ENCODE results near the gene DERL3.

The DERL3 gene

DNA sequence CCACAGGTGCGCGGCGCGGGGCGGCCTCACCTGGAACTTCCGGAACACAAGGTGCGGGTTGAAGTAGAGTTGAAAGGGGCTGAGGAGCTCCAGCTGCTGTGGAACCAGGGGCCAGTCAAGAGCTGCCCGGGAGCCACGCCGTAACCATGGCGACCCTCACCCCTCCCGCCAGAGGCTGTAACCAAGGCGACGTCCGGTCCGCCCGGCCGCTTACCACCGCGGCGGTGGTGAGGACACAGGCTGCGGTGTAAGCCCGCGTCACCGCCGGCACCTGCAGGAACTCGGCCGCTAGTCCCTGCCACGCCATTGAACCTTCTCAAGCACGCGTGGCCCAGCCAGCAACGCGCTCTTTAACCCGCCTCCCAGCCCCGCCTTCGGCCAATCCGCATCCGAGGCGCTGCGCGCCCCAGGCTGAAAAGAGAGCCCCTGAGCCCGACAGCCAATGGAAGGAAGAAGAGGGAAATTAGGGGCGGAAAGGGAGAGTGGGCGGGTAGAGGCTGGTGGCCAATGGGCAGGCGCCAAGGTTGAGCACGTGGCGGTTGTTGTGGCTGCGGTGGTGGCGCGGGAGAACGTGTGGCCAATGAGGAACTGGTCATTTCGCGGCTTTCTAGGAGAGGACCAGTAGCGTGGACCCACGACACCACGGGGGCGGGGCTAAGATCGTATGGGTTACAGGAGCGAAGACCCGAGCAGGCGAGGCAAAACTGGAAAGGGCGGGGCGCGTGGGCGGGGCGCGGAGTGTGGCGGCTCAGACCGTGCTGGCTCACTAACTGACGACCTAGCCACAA lies at the start of gene DERL3:
Gene DERL3, minus strand, starts transcription at position 326 of the 788 bp plus-strand sequence. Its CDS starts 19 bp downstream, at position 307.
- peak within 1 kb of the TSS; percentile 75 for H3K4me3 ChIP-seq (ENCODE audit: low read depth, low read length)
- DNase-seq (ENCODE audit: low read depth), result peak; percentile 99
- TF ChIP-seq, protein P1, sequence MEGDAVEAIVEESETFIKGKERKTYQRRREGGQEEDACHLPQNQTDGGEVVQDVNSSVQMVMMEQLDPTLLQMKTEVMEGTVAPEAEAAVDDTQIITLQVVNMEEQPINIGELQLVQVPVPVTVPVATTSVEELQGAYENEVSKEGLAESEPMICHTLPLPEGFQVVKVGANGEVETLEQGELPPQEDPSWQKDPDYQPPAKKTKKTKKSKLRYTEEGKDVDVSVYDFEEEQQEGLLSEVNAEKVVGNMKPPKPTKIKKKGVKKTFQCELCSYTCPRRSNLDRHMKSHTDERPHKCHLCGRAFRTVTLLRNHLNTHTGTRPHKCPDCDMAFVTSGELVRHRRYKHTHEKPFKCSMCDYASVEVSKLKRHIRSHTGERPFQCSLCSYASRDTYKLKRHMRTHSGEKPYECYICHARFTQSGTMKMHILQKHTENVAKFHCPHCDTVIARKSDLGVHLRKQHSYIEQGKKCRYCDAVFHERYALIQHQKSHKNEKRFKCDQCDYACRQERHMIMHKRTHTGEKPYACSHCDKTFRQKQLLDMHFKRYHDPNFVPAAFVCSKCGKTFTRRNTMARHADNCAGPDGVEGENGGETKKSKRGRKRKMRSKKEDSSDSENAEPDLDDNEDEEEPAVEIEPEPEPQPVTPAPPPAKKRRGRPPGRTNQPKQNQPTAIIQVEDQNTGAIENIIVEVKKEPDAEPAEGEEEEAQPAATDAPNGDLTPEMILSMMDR (IDR thresholded peaks at IDR 0.05; ENCODE audit: low read depth, low read length, missing control alignments), result no peak

DNA sequence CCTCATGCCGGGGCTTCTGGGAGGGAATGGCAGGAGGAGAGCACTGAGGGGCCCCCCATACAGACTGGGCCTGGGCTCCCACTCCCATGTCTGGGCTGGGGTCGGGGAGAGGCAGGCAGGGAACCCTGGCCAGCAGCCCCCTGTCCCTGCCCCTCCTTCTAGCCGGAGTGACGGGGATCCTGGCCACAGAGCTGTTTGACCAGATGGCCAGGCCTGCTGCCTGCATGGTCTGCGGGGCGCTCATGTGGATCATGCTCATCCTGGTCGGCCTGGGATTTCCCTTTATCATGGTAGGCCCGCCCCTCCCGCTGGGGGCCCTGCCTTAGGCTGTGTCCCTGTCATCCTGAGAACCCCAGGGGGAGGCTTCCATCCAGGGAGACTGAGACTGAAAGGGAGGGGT lies 45.3 kb upstream of the DERL3 start:
- TF ChIP-seq, protein P1 (IDR thresholded peaks at IDR 0.05; ENCODE audit: low read depth, low read length, missing control alignments), result no peak
- DNase-seq (ENCODE audit: low read depth), result no peak
- no peak overlapping the region for H3K4me3 ChIP-seq (ENCODE audit: low read depth, low read length)

DNA sequence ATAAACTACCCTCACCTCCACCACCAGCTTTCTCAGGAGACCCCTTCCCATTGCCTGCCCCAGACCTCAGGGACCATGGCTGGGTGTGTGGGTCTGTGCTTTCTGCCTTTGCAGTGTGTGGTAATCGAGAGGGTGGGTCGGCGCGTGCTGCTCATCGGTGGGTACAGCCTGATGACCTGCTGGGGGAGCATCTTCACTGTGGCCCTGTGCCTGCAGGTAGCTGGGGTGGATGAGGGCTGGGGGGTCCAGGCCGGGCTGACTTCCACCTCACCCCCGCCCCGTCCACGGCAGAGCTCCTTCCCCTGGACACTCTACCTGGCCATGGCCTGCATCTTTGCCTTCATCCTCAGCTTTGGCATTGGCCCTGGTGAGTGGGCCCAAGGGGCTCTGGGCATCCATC lies 44.9 kb upstream of the DERL3 start:
- TF ChIP-seq, protein P1 (IDR thresholded peaks at IDR 0.05; ENCODE audit: low read depth, low read length, missing control alignments), result no peak
- DNase-seq (ENCODE audit: low read depth), result no peak
- H3K4me3 ChIP-seq (ENCODE audit: low read depth, low read length), result no peak overlapping the region

DNA sequence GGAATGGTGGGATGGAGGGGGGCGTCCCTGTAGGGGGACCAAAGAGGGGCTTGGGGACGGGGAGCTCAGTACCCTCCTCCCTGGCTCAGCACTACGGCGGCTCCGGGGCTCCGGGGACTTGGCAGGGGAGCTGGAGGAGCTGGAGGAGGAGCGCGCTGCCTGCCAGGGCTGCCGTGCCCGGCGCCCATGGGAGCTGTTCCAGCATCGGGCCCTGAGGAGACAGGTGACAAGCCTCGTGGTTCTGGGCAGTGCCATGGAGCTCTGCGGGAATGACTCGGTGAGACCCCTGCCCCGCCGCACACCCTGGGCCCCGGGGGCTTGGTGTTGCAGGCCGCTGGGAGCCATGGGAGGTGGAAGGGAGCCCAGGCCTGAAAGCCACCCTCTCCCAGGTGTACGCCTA lies 43.6 kb upstream of the DERL3 start:
- TF ChIP-seq, protein P1 (IDR thresholded peaks at IDR 0.05; ENCODE audit: low read depth, low read length, missing control alignments), result no peak
- no peak for DNase-seq (ENCODE audit: low read depth)
- H3K4me3 ChIP-seq (ENCODE audit: low read depth, low read length), result no peak overlapping the region

DNA sequence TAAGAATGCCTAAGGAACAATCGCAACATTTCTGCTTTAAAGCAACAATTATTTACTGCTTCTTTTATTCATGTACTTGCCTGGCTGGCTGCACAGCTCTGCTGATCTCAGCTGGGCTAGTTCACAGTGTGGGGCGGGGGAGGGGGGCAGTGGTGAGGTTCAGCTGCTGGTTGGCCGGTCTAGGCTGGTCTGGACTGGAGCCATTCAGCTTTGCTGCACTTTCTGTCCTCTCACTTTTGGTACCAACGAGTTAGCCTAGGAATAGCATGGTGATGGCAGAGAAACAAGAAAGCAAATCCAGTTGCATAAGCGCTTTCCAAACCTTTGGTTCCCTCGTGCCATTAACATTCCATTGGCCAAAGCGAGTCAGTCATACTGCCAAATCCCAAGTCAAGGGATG lies 39.4 kb upstream of the DERL3 start:
- TF ChIP-seq, protein P1 (IDR thresholded peaks at IDR 0.05; ENCODE audit: low read depth, low read length, missing control alignments), result no peak
- H3K4me3 ChIP-seq (ENCODE audit: low read depth, low read length), result no peak overlapping the region
- no peak for DNase-seq (ENCODE audit: low read depth)

DNA sequence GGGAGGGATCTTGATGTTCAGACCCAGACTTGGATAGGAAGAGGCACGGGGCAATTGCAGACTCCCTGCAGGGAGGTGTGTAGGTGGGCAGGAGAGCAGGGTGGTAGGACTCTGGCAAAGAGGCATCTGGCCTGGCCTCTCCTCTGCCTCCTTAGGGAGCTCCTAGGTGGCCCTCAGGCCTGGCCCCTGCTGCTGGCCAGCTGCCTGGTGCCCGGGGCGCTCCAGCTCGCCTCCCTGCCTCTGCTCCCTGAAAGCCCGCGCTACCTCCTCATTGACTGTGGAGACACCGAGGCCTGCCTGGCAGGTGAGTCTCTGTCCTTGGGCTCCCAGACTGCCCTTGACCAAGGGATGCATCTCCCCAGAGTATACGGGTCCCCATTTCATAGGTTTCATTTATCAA lies 38.8 kb upstream of the DERL3 start:
- H3K4me3 ChIP-seq (ENCODE audit: low read depth, low read length), result no peak overlapping the region
- DNase-seq (ENCODE audit: low read depth), result no peak
- TF ChIP-seq, protein P1 (IDR thresholded peaks at IDR 0.05; ENCODE audit: low read depth, low read length, missing control alignments), result no peak

DNA sequence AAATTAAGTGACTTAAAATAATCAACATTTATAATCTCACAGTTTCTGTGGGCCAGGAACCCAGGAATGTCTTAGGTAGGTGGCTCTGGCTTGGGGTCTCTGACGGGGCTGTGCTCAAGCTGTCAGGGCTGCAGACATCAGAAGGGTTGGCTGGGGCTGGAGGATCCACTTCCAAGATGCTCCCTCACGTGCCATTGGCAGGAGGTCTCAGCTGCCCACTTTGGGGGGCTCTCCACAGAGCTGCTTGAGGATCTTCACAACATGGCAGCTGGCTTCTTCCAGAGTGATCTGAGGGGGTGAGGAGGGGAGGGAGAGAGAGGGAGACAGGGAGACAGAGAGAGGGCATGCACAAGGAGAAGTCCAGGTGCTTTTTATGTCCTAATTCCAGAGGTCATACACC lies 37.0 kb upstream of the DERL3 start:
- no peak overlapping the region for H3K4me3 ChIP-seq (ENCODE audit: low read depth, low read length)
- TF ChIP-seq, protein P1 (IDR thresholded peaks at IDR 0.05; ENCODE audit: low read depth, low read length, missing control alignments), result no peak
- no peak for DNase-seq (ENCODE audit: low read depth)

All from GM12864 (cell line).